ENCODE results near the gene TPBG.

GRCh38 chr6:82416346-82416745, 52.7 kb downstream of the TPBG start:
- TF ChIP-seq EZH2 (IDR thresholded peaks at IDR 0.05; ENCODE audit: low read length, unreplicated experiment): no peak
- no peak for TF ChIP-seq CTCF (conservative IDR thresholded peaks at IDR 0.05; ENCODE audit: low read depth, low read length)
